Cerebellar cortex (tissue), 1 donor: ENCODE measurements around the gene DHX58.
A peak's percentile ranks its signal among the peaks of the same experiment; 100 is the strongest.
"Not testable (repeated sequence)": the region's sequence is repeated elsewhere in the genome, so short reads cannot be mapped to it uniquely, and the experiment has no call there.

ENCODE experiments used
- DNase-seq: peaks from one replicate; pipeline ENCODE4 v3.0.0-alpha.2; 2015; ENCODE audit warnings: low spot score

DHX58 gene

DNA sequence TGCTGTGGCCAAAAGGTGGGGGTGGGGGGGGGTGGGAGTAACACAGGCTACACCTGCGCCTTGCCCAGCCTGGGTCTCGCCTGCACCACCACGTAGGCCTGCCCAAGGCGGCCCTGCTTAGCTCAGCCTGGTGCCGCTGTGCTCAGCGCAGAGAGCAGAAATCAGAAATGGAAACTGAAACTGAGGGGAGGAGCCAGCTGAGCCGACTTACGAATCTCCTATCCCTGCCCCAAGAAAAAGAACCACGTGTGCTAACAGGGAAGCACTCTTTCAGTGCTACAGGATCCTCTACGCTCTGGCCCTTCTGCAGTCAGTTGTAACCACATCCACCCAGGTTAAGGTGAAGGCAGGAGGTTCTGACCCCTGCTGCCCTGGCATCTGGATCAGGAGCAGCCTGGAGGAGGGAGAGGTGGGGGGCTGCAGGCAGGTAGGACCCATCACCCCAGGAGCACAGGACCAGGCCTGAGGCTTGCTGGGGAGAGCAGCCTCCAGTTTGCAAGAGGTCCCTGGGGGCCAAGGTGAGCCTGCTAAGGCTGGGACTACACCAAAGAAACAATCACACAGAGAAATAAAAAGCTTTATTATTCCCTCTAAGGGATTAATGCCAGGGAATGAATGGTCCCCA lies at the start of gene DHX58:
DHX58 (minus strand) TSS at position 163 of the 625 bp plus-strand sequence. CDS start 822 bp downstream, outside the sequence.
- peak; percentile 76 for DNase-seq

DNA sequence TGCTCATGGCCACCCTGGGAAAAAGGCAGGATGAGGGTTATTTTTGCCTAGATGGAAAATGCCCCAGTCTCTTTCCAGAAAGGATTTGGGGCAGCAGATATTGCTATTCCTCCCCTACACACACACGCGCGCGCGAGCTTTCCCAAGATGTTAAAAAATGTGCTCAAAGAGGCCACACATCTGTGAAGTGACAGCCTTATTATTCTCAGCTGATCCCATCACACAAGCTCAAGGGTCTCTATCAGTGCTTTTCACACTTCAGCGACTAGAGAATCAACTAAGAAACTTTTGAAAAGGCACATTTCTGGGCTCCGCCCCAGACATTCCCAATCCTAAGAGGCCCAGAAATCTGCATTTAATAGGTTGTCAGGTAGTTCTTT lies 48.0 kb upstream of the DHX58 start:
- DNase-seq, result no peak

DNA sequence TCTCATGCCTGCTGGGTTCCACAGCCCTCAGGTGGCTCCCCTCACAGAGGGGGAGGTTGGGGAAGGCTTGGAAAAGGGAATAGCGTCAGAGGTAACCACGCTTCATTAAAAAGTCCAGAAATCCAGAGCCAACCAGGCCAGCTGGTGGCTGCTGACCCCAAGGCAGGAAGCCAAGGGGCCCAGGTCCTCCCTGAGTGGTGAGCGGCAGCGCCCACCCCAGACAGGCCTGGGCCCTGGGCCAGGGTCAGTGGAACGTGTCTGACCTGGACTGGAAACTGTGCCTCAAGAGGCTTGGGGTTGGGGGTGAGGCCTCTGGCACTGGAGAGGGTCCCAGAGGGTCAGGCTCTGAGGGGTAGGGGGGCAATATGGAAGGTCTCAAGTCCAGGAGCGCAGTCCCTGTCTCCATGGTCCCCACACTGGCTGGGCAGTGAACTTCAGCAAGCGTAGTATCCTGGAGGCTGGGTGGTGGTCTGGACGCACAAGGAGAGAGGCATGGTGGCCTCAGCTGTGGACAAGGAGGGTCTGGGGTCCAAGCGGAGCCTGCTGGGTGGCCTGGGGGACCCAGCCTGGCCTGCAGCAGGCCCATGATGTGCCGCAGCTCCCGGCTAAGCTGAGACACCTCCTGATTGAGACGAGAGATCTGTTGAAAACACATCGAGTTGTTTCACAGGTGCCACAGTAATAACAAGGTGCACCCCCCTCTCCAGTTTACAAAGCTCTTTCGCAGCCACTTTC lies 47.4 kb upstream of the DHX58 start:
- no peak for DNase-seq

DNA sequence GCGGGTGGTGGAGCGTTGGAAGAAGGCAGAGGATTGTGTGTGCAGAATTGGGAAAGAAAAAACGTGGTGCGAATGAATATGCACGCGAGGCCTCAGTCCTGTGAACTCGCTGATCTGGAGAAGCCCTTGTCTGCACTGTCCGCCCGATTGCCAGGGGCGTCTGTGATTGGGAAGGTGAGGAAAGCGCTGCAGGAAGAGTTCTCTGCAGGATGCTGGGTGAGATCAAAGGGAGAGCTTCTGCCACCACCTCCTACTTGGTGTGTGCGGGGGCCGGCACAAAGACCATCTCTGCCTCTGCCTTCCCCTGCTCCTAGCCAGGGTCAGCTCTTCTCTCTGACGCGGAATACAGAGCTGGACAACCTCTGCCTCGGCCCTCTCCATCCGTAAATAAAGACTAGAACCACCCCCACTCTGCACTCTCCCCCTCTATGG lies 43.1 kb upstream of the DHX58 start:
- DNase-seq, result no peak

DNA sequence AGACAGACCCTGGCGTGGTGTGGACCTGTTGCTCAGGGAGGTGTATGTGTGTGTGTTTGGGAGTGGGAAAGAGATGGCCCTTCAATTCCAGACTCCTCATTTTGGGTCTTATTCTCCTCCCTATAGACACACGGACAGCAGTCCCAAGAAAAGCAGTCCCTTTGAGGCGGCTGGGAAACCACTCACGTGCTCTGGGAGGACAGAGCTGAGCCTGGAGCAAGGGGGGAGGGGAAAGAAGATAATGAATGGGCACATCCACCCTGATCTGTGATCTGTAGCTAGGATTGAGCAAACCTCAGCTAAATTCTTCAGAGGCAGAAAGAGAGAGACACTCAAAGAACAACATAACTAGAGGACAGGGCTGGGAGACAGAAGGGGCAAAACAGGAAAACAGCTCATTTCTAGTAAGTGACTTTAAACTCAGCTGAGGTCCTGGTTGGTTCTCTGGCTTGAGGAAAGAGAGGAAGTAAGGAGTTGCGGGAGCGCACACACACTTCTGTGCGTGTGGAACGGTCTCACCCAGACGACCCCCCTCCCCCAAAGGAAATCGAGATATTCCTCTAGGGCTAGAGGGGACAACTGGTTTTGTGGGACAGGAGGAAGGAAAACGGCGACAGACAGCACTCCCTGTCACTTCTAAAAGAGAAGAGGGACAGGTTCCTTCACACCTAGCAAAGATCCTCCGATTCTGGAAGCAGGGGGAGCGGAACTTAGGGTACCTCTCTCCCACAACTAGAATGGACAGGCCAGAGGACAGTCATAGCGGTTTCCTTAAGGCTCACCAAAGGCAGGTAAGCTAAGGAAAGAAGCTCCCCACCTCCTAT lies 41.6 kb upstream of the DHX58 start:
- no peak for DNase-seq

DNA sequence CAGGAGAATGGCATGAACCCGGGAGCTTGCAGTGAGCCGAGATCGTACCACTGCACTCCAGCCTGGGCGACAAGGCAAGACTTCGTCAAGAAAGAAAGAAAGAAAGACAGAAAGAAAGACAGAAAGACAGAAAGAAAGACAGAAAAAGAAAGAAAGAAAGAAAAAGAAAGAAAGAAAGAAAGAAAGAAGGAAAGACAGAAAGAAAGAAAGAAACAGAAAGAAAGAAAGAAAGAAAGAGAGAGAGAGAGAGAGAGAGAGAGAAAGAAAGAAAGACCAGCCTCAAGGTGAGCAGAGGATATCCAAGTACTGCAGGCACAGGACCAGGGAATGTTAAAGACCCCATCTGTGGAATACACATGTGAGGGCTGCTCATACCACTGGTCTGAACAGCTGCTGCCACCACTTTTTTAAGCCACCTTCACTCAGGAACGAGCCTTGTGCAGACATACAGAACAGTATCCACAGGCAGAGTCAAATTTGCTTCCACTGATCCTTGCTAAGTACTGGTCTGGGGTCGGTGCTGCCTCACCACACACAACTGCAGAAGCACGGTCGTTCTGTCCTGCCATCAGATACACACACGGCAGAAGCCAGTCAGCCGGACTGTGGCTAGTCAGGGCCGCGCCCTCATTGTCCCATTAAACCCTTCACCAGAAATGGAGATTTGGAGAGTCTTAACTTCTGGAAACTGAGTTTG lies 34.5 kb upstream of the DHX58 start:
- DNase-seq, result no peak

DNA sequence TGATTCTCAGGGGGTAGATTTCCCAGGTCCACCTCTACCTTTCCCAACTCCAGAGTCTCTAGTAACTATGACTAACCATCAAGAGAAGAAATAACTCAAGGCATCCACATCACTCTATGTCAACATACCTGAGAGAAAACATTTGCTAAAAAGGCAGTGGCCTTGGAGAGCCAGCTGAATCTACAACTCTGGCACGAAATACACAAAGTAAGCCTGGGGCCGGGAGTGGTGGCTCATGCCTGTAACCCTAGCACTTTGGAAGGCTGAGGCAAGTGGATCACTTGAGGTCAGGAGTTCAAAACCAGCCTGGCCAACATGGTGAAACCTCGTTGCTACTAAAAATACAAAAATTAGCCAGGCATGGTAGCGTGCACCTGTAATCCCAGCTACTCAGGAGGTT lies 30.6 kb upstream of the DHX58 start:
- DNase-seq, result not testable (repeated sequence)

DNA sequence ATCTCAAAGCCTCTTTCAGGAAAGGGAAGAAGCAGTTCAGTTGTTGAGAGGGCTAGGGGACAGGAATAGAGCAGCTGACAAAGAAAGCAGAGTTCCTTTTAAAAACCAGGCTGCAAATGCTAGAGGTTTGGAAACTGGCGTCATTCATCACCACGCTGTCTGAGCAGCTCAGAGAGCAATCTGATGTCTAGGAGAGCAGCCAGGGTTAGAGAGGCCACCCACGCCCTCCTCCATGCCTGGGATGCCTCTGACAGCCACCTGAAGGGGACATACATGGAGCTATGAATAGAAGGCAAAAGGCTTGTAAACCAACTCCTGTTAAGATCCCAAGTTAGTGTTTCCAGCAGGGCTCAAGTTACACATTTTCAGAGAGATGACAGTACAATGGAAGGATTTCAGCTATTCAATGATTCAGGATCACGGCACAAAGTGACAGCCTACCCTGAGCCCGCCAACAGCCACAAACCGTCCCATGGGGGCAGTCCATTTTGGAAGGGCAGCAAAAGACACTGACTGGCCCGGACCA lies 29.9 kb upstream of the DHX58 start:
- no peak for DNase-seq

DNA sequence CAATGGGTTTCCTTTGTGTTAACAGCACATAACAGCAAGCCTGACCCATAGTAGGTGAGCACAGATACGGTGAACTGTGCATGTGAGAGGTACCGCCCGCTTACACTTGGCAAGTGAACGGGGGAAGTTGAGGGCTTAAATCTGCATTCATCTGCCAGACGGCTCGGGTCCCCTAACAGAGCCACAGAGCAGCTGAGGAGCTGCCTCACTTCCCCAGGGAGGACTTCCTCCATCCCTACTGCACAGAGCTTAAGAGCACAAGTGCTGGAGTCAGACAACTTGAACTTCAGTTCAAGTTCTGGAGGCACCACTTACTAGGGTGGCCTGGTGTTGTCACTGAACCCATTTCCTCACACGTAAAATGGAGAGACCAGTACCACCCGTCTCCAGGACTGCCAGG lies 28.9 kb upstream of the DHX58 start:
- no peak for DNase-seq

DNA sequence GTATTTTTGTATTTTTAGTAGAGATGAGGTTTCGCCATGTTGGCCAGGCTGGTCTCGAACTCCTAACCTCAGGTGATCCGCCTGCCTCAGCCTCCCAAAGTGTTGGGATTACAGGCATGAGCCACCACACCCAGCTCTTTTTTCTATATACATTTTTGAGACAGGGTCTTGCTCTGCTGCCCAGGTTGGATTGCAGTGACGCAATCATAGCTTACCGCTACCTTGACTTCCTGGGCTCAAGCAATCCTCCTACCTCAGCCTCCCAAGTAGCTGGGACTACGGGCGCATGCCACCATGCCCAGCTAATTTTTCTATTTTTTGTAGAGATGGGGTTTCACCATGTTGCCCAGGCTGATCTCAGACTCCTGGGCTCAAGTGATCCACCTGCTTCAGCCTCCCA lies 28.2 kb upstream of the DHX58 start:
- not testable (repeated sequence) for DNase-seq

DNA sequence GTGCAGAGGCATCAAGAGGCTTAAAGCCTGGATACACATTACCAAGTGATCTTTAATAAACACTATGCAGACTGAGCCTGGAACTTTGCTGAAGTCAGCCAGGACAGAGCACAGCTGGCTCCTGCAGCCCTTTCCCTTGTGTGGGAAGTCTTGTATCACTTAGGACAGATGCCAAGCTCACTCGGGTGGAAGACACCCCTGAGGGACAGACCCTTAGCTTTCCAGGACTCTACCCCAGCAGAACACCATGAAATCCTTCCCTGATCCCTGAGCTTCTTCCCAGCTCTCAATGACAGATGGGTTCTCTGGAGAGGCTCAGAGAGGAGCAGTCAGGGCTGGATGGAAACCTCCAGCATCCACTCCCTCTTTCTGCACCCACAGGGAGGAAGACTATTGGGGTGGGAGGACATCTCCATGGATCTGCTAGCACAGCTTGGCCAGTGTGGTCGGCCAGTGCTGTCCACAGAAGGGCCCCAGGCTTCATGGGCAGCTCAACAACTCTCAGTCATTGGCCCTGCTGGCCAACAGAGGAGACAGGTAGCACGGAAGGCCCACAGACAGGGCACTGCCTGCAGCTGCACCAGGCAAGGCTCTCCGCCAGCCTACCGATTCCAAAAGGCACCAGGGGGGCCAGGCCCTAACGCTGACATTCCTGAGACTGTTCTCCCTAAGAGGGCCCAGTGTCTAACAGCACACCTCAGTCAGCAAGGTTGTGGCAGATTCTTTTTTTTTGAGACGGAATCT lies 26.4 kb upstream of the DHX58 start:
- DNase-seq, result no peak

DNA sequence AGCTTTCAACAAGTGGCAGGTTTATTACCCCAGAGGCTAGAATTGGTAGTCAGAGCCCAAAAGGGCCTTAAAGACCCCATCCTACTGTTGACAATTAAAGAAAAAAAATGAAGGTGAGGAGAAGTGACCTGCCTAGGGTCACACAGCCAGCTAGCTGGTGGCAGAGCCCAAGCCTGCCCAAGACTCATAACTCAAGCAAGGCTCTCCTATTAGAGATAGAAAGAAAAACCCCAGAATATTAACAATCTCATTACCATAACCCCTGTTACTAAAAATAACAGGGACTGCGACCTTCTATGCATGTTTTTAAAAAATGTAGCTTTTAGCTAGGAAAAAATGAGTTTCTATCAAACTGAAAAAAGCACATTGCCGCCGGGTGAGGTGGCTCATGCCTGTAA lies 24.1 kb upstream of the DHX58 start:
- no peak for DNase-seq

DNA sequence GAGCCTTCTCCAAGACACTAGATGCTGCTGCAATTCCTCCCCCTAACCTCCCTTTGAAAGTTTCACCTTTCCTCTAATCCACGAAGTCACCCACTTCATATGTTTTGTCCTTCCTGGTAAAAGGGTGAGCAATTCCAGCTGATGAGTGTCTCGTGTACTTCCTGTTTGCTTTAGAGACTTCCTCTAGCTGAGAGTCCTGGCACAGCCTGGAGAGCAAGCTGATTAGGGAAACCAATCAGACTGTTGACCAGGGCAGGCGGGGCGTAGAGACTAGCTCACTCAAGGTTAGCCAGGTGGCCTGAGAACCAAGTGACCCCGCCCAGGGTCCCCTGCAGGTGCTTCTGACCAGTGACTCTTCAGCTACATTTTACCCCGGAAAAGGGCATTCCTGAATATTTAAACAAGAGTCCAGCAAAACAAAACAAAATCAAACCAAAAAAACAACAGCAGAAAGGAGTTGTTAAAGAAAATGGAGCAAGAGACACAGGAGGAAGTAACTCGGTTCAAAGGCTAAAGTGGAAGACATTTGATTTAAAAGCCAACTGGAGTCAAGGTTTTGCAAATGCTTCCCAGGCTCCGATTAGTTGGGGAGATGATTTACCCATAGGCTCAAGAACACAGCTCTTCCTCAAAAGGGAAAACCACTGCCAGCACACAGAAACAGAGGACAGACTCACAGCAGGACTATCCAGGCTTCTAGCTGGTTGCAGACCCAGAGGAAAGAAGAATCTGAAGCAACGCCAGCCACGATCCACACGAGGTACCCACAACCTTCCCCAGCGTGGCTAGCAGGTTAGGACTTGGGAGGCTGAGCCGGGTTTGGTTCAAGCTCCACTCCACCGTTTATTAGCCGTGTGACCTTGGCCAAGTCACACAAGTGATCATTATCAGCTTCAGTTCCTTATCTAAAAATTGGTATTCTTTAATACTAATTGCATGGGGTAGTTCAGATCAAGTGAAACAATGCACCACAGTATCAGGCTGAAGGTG lies 23.4 kb upstream of the DHX58 start:
- no peak for DNase-seq

DNA sequence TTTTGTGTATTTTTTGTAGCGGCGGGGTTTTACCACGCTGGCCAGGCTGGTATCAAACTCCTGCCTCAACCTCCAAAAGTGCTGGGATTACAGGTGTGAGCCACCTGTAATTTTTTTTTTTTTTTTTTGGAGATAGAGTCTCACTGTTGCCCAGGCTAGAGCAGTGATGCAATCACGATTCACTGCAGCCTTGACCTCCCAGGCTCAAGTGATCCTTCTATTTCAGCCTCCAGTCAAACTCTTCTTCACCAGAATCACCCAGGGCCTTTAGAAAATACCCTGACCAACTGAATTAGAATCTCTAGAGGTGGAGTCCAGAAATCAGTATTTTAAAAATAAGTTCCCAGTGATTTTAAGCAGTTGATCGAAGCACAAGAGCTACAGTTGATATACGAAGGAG lies 22.6 kb upstream of the DHX58 start:
- DNase-seq, result no peak

DNA sequence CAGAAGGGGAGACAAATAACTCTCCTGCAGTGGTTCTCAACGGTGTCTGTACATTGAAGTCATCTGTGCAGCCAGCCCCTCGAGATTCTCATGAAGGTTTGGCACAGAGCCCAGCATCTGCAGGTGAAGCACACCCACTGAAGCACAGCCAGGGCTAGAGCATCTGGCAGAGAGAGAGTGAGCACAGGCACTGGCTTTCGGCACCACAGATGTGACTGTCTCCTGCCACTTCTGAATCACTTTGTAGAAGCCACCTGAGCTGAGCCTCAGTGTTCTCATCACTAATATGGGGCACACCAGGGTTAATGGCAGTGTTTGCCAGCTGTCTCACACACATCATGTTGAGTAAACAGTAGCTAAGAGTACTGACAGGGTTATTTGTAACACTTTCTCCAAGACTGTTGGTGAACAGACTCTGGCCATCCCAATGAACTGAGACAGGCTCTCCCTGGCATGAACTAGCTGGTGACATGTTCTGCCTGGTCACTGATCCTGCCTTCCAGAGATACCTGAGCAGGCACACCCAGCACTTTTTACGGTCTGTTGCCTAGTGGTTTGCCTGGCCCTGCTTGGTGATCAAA lies 21.0 kb upstream of the DHX58 start:
- DNase-seq, result no peak

DNA sequence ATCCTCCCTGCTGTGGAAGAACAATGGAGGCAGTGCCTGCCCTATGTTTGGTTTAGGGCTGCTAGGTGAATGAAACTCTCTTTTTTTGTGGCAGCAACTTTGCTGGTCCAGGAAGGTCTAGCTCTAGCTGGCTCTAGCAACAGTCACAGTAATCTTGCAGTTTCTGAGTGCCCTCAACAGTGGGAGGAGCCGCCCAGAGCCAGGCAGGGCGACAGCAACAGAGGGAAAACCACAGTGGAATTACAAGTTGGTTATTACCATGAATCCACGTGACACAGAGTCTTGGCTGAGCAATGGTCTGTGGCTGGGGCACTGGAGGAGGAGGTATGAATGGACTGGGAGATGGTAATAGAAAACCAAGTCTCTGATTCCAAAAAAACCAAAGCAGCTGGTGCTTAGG lies 20.4 kb upstream of the DHX58 start:
- no peak for DNase-seq

DNA sequence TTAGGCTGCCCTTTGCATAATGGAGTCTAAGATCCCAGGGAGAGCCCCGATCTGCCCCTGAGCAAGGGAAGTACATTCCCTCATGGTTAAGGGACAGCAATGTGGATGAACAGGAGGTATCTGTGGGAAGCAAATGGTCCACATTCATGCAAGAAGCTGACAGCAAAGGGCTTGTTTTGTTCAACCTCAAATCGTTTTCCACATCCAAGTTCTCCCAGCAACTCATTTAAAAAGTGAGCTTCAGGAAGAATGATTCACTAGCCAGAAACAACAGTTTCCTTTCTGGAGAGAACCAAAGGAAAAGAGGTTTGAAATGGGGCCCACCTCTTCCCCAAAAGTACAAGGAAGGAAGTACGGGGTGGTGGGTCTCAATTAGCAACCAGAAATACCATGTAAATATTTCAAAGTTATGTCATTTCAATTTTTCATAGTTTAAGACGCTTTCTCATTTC lies 19.5 kb upstream of the DHX58 start:
- no peak for DNase-seq

DNA sequence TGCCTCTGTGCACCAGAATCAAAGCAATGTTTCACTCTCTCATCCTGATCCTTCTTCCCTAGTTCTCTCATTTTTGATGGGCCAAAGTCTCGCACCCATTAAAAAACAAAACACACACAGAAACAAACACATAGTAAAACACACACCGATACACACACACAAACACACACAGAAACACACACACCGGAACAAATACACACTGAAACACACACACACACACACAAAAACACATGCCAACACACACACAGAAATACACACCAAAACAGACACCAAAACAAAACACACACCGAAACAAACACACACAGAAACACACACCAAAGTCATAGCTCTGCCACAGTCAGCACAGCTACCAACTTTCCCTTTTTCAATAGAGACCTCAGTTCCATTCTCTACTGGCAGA lies 18.7 kb upstream of the DHX58 start:
- DNase-seq, result no peak

DNA sequence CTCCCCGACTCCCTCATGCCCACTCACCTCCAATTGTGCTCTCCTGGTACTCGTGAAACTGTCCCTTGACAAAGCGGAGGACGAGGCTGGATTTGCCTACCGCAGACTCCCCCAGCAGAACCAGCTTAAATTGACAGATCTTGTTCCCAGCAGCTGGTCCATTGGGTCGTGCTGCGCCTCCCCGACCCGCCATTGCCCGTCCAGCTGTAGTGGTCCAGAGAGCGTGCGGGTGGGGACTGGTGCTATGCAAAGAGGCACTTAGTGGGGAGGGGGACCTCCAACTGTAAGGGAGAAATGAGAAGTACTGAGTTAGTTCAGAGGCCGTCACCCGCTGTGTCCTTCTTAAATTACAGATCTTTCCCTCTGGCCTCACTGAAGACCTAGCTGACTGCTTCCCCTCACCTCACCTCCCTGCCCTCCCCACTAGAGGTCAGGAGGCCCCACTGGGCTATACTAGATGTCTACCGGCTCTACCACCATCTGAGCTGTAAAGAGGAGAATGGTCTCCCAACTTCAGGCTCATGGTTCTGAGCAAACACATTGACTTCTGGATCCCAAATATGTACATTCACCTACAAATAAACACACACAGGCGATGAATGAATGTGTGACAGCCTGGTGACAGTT lies 17.9 kb upstream of the DHX58 start:
- DNase-seq, result no peak
